H1 (cell line): ENCODE data around the gene TSSC4. TPM values are rescaled to one million over a fixed set of nuclear protein-coding genes. Genes with fewer than 3 reads are reported as not detected.

ENCODE experiments used
- CTCF ChIA-PET: fragments of 300-600 bp; sonication (Branson Sonifier 250); formaldehyde crosslinking; loops from one replicate; lab custom pipeline; 2021; ENCODE audit not compliant: partially characterized antibody; lab: Charles Lee
- POLR2A ChIA-PET: fragments of 300-600 bp; sonication (Branson Sonifier 250); formaldehyde crosslinking; loops from one replicate; lab custom pipeline; 2021; ENCODE audit warnings: inconsistent platforms; ENCODE audit not compliant: partially characterized antibody; lab: Charles Lee
- DNase-seq, 2 experiments: peaks; one replicate each; pipeline versions ENCODE4 v3.0.0 to v3.0.0-alpha.2; 2010 to 2022; ENCODE audit warnings: low spot score in 2 of 2, low read depth in 1 of 2, mixed read lengths in 1 of 2
- FAIRE-seq: peaks from 2 replicates; lab custom pipeline; 2011; peaks lifted over from hg19 to GRCh38; lab: Jason Lieb, UNC
- H2AFZ ChIP-seq: 2 replicates; pipeline ENCODE4 v1.8.1; 2012; ENCODE audit warnings: low read length, inconsistent platforms
- H2AK5ac ChIP-seq: 2 replicates; pipeline ENCODE4 v1.6.1; 2013; ENCODE audit warnings: low read depth, low read length
- H2BK120ac ChIP-seq: replicated peaks from 2 replicates; pipeline ENCODE3; 2013; ENCODE audit warnings: low read depth, low read length, inconsistent platforms
- H2BK12ac ChIP-seq: 2 replicates; pipeline ENCODE4 v1.6.1; 2013; ENCODE audit warnings: low read depth, low read length
- H2BK15ac ChIP-seq: 2 replicates; pipeline ENCODE4 v1.6.1; 2013; ENCODE audit warnings: low read length
- H2BK20ac ChIP-seq: 2 replicates; pipeline ENCODE4 v1.6.1; 2013; ENCODE audit warnings: low read length
- H2BK5ac ChIP-seq: 2 replicates; pipeline ENCODE4 v1.6.1; 2013; ENCODE audit warnings: low read depth, low read length
- H3K14ac ChIP-seq: 2 replicates; pipeline ENCODE4 v1.6.1; 2013; ENCODE audit warnings: inconsistent platforms; ENCODE audit not compliant: insufficient read length
- H3K18ac ChIP-seq: 2 replicates; pipeline ENCODE4 v1.6.1; 2013; ENCODE audit warnings: low read length; ENCODE audit errors: extremely low read depth
- H3K23ac ChIP-seq: 2 replicates; pipeline ENCODE4 v1.6.1; 2013; ENCODE audit warnings: inconsistent platforms; ENCODE audit not compliant: insufficient read length
- H3K23me2 ChIP-seq: 2 replicates; pipeline ENCODE4 v1.6.1; 2013; ENCODE audit warnings: low read depth, low read length
- H3K27ac ChIP-seq: 2 replicates; pipeline ENCODE4 v1.6.1; 2011; ENCODE audit warnings: low read depth, low read length, inconsistent platforms
- H3K27me3 ChIP-seq, 4 experiments: replicated peaks in 1 of 4; 1 replicate in 1 of 4; 2 replicates in 3 of 4; pipeline versions ENCODE4 v1.6.1 to v1.8.1; 2011 to 2013; ENCODE audit warnings: low read length in 3 of 4, mild to moderate bottlenecking in 3 of 4, inconsistent platforms in 2 of 4, mixed read lengths in 2 of 4, moderate library complexity in 1 of 4; ENCODE audit not compliant: control insufficient read depth in 3 of 4, insufficient read depth in 3 of 4; ENCODE audit errors: extremely low read depth in 1 of 4
- H3K36me3 ChIP-seq, 4 experiments: 2 replicates each; pipeline versions ENCODE4 v1.6.1 to v1.8.1; 2011 to 2013; ENCODE audit warnings: mild to moderate bottlenecking in 4 of 4, low read length in 3 of 4, moderate library complexity in 2 of 4, control low read depth in 1 of 4, inconsistent platforms in 1 of 4; ENCODE audit not compliant: insufficient read depth in 4 of 4, control insufficient read depth in 2 of 4
- H3K4ac ChIP-seq: replicated peaks from 2 replicates; pipeline ENCODE3; 2013; ENCODE audit warnings: low read length, low read depth, mixed read lengths, inconsistent platforms; ENCODE audit not compliant: insufficient read length
- H3K4me1 ChIP-seq, 4 experiments: replicated peaks in 1 of 4; 1 replicate in 1 of 4; 2 replicates in 3 of 4; pipeline versions ENCODE4 v1.6.1 to v1.8.1; 2011 to 2013; ENCODE audit warnings: low read length in 3 of 4, inconsistent platforms in 2 of 4, mixed read lengths in 1 of 4; ENCODE audit not compliant: insufficient read depth in 4 of 4, control insufficient read depth in 3 of 4
- H3K4me2 ChIP-seq, 2 experiments: 2 replicates each; pipeline versions ENCODE4 v1.6.1 to v1.8.1; 2011 to 2013; ENCODE audit warnings: low read depth in 2 of 2, low read length in 2 of 2, control low read depth in 1 of 2, inconsistent platforms in 1 of 2, mild to moderate bottlenecking in 1 of 2; ENCODE audit not compliant: insufficient read depth in 1 of 2
- H3K4me3 ChIP-seq, 4 experiments: fragments of 200-600, 300-600 bp in 1 of 4; sonication (generic), shearing (Covaris generic), sonication (Bioruptor Twin) in 1 of 4; 2 replicates each; pipeline versions ENCODE4 v1.5.1 to v1.8.1; 2011 to 2016; ENCODE audit warnings: low read length in 4 of 4, low read depth in 3 of 4, control low read depth in 2 of 4, inconsistent platforms in 2 of 4, mild to moderate bottlenecking in 2 of 4, mixed read lengths in 1 of 4, moderate library complexity in 1 of 4; ENCODE audit not compliant: insufficient read depth in 2 of 4; ENCODE audit errors: extremely low read depth in 1 of 4
- H3K56ac ChIP-seq: replicated peaks from 2 replicates; pipeline ENCODE3; 2013; ENCODE audit warnings: low read depth, mild to moderate bottlenecking, mixed read lengths, low read length, inconsistent platforms; ENCODE audit not compliant: insufficient read length
- H3K79me1 ChIP-seq: 2 replicates; pipeline ENCODE4 v1.6.1; 2013; ENCODE audit warnings: low read depth, low read length, control low read depth
- H3K79me2 ChIP-seq, 2 experiments: 2 replicates each; pipeline versions ENCODE4 v1.6.1 to v1.8.1; 2012 to 2013; ENCODE audit warnings: low read length in 2 of 2, mild to moderate bottlenecking in 2 of 2, inconsistent platforms in 1 of 2; ENCODE audit not compliant: insufficient read depth in 2 of 2, control insufficient read depth in 1 of 2
- H3K9ac ChIP-seq, 4 experiments: replicated peaks in 1 of 4; 1 replicate in 1 of 4; 2 replicates in 3 of 4; pipeline versions ENCODE4 v1.6.1 to v1.8.1; 2011 to 2013; ENCODE audit warnings: low read depth in 3 of 4, low read length in 3 of 4, control low read depth in 2 of 4, mild to moderate bottlenecking in 2 of 4, moderate library complexity in 2 of 4, inconsistent platforms in 1 of 4; ENCODE audit errors: extremely low read depth in 1 of 4
- H3K9me3 ChIP-seq, 2 experiments: 2 replicates each; pipeline versions ENCODE4 v1.6.1 to v1.8.1; 2012 to 2013; ENCODE audit warnings: mild to moderate bottlenecking in 2 of 2, moderate library complexity in 2 of 2, control low read depth in 1 of 2, inconsistent platforms in 1 of 2, low read depth in 1 of 2, low read length in 1 of 2, mixed read lengths in 1 of 2; ENCODE audit not compliant: insufficient read depth in 2 of 2
- H4K20me1 ChIP-seq, 2 experiments: replicated peaks in 1 of 2; 2 replicates each; pipeline versions ENCODE3 to v1.8.1; 2011 to 2013; ENCODE audit warnings: inconsistent platforms in 2 of 2, low read length in 2 of 2, mild to moderate bottlenecking in 1 of 2; ENCODE audit not compliant: insufficient read depth in 2 of 2, control insufficient read depth in 1 of 2
- H4K5ac ChIP-seq: 2 replicates; pipeline ENCODE4 v1.6.1; 2013; ENCODE audit warnings: low read length, low read depth, mixed read lengths, inconsistent platforms; ENCODE audit not compliant: insufficient read length
- H4K8ac ChIP-seq: 2 replicates; pipeline ENCODE4 v1.8.0; 2013; ENCODE audit warnings: mild to moderate bottlenecking, moderate library complexity, low read length, inconsistent platforms; ENCODE audit not compliant: insufficient read depth; ENCODE audit errors: extremely low read depth
- H4K91ac ChIP-seq: replicated peaks from 2 replicates; pipeline ENCODE3; 2013; ENCODE audit warnings: low read length, mixed read lengths, inconsistent platforms; ENCODE audit not compliant: insufficient read length
- CBX8 ChIP-seq: fragments of 300-800, 300-1000 bp; sonication (generic); IDR thresholded peaks from 2 replicates; pipeline ENCODE4 v1.7.1; 2016; ENCODE audit warnings: low read depth, low read length, borderline replicate concordance
- GTF2F1 ChIP-seq: IDR thresholded peaks from 2 replicates; pipeline ENCODE4 v1.6.1; 2012; ENCODE audit warnings: low read depth, low read length, improper control_type of control experiment, borderline replicate concordance
- SIN3A ChIP-seq, 2 experiments: IDR thresholded peaks in 1 of 2; conservative IDR thresholded peaks in 1 of 2; 2 replicates each; pipeline ENCODE4 v1.6.1; 2011 to 2012; ENCODE audit warnings: low read length in 2 of 2, improper control_type of control experiment in 1 of 2, low read depth in 1 of 2, mild to moderate bottlenecking in 1 of 2
- WGBS, 2 experiments: shearing (Covaris generic) in 1 of 2; methylation state at CpG; one replicate each; pipeline versions ENCODE4 v1.1.6 to v1.1.7; 2013 to 2015; ENCODE audit warnings: low lambda C conversion rate in 2 of 2, mixed read lengths in 2 of 2, inconsistent platforms in 1 of 2, low coverage in 1 of 2, missing lambda C conversion rate in 1 of 2; ENCODE audit not compliant: insufficient replicate concordance in 2 of 2, insufficient coverage in 1 of 2, insufficient read length in 1 of 2; ENCODE audit errors: extremely low coverage in 1 of 2, missing lambda C conversion rate in 1 of 2; 5-methylcytosine and 5-hydroxymethylcytosine counted together
- polyA plus RNA-seq, 7 experiments: library from polyadenylated mRNA; depleted of rRNA in 3 of 7; stranded (reverse) in 5 of 7; unstranded in 2 of 7; fragments of >200 nt in 5 of 7; fragments of 200-250 nt in 2 of 7; gene quantifications; 1 replicate in 5 of 7; 2 replicates in 1 of 7; 4 replicates in 1 of 7; pipeline versions ENCODE4 v1.2.1 to v1.2.3, GENCODE V29; 2011 to 2013; ENCODE audit warnings: missing spikeins in 2 of 7, mixed read lengths in 2 of 7
- total RNA-seq: library from RNA; stranded (reverse); fragmentation: NEBNext Ultra II Directional; extraction: Animal tissue kit (Norgen Biotek cat#: 25700); gene quantifications from 2 replicates; pipeline ENCODE4 v1.2.1, GENCODE V29; 2021

Gene TSSC4
- total and polyA plus RNA-seq, 2 of the 8 experiments (the other 6 are each of a cell fraction or from before 2014, with no cell fraction given) = 34.0 to 39.3 TPM

- Histone ChIP-seq H2AFZ (no peak overlapping the region), H3K9me3 (no peaks in the 10 kb centered on the region), H3K4me1 (no peaks in the 10 kb centered on the region), H3K56ac (no peak overlapping the region), H3K18ac (no peak overlapping the region), H3K23ac (no peak overlapping the region), H3K23me2 (no peaks in the 10 kb centered on the region), H4K8ac (peak overlapping the region; percentile 51; the same call in 1 of the 2 replicates), H3K9ac (no peak overlapping the region), H3K27ac (no peak overlapping the region), H3K4ac (no peak overlapping the region), H3K14ac (no peak overlapping the region), H2BK20ac (no peak overlapping the region), H3K79me1 (no peaks in the 10 kb centered on the region), H3K4me2 (no peak overlapping the region), H3K79me2 (no peaks in the 10 kb centered on the region), H2BK12ac (no peak overlapping the region), H4K5ac (no peak overlapping the region), H2AK5ac (no peak overlapping the region), H4K20me1 (peaks cover 0 to 3% of the 10 kb centered on the region in 2 experiments), H2BK5ac (0 out of 2 replicates have a peak overlapping the region, but pooled peaks have one; percentile 2), H2BK15ac (no peak overlapping the region), H3K27me3 (no peaks in the 10 kb centered on the region; a peak in 1 of 7 replicates), H2BK120ac (no peak overlapping the region), H3K4me3 (no peak overlapping the region), H4K91ac (no peak overlapping the region), H3K36me3 (no peaks in the 10 kb centered on the region)
- ChIA-PET CTCF (interaction anchor here (0.7 to 14.1 kb wide), 7 partner anchors 9 to 110 kb away, joined by 3 to 196 read pairs (median 6); partner anchors contain the start of gene TSSC4), POLR2A (interaction anchor here (3.8 kb wide), 1 partner anchor 9 kb away, joined by 18 read pairs; the partner anchor contains the start of gene TSSC4)
- 84% methylated on average over 11 of the region's 16 CpGs; no CpG with 5 or more reads in 1 of the 2 experiments for WGBS, 2 experiments
- DNase-seq (no peak), FAIRE-seq (no peak)
- TF ChIP-seq CBX8 (no peak), GTF2F1 (no peak), SIN3A (conservative IDR thresholded peaks at IDR 0.05 in 1 of 2, IDR thresholded peaks at IDR 0.05 in 1 of 2; ENCODE audit: low read depth in 1 of 2, low read length in 2 of 2) (no peak)
These were observed 8.6 kb downstream of the TSSC4 start for GRCh38 chr11:2409126-2409525.
